ENCODE data around the gene CRLF3.
A peak's percentile ranks its signal among the peaks of the same experiment; 100 is the strongest.
"Not testable (repeated sequence)": the region's sequence is repeated elsewhere in the genome, so short reads cannot be mapped to it uniquely, and the experiment has no call there.

CRLF3 gene

GRCh38 chr17:30814860-30815259 is 9.6 kb downstream of the CRLF3 start:
- 99% methylated on average over 9 of the region's 9 CpGs for WGBS
- not testable (repeated sequence) for H2BK120ac ChIP-seq (ENCODE audit: low read depth, low read length); H2BK12ac ChIP-seq (ENCODE audit: low read length in 2 of 2); H3K14ac ChIP-seq (ENCODE audit: low read length in 2 of 2); H3K36me3 ChIP-seq (ENCODE audit: control insufficient read depth in 1 of 2, insufficient read depth in 2 of 2, low read depth in 1 of 2, low read length in 2 of 2); H3K9ac ChIP-seq (ENCODE audit: low read length); H3K4me2 ChIP-seq (ENCODE audit: low read length, poor library complexity, severe bottlenecking); H4K8ac ChIP-seq (ENCODE audit: low read length); H4K91ac ChIP-seq (ENCODE audit: low read length); H2BK5ac ChIP-seq (ENCODE audit: low read depth, low read length, poor library complexity, severe bottlenecking); H2AFZ ChIP-seq (ENCODE audit: low read depth, low read length); H3K27me3 ChIP-seq (ENCODE audit: control insufficient read depth in 1 of 2, insufficient read depth in 1 of 2, low read length in 2 of 2); H3K4ac ChIP-seq (ENCODE audit: low read depth in 1 of 2, low read length in 2 of 2); H3K23ac ChIP-seq (ENCODE audit: low read length in 2 of 2); H3K27ac ChIP-seq (ENCODE audit: low read length, poor library complexity, severe bottlenecking); H3K4me1 ChIP-seq (ENCODE audit: control insufficient read depth, insufficient read depth, low read depth, low read length); H3K9me3 ChIP-seq (ENCODE audit: control insufficient read depth, low read length); H3K4me3 ChIP-seq (ENCODE audit: insufficient read depth in 1 of 2, low read depth in 1 of 2, low read length in 2 of 2); H3K18ac ChIP-seq (ENCODE audit: low read depth in 1 of 2, low read length in 2 of 2); H2BK15ac ChIP-seq (ENCODE audit: low read depth, poor library complexity, severe bottlenecking); H2AK5ac ChIP-seq (ENCODE audit: low read length, severe bottlenecking)
- peaks cover 12% of the 10 kb centered on the region for H3K79me1 ChIP-seq (replicated peaks; ENCODE audit: low read length, poor library complexity, severe bottlenecking)
- DNase-seq: peak; percentile 12

GRCh38 chr17:30814236-30814635 is 10.3 kb downstream of the CRLF3 start:
- H3K27me3 ChIP-seq (ENCODE audit: control insufficient read depth in 1 of 2, insufficient read depth in 1 of 2, low read length in 2 of 2); H2AFZ ChIP-seq (ENCODE audit: low read depth, low read length); H3K9me3 ChIP-seq (ENCODE audit: control insufficient read depth, low read length); H3K4ac ChIP-seq (ENCODE audit: low read depth in 1 of 2, low read length in 2 of 2); H3K18ac ChIP-seq (ENCODE audit: low read depth in 1 of 2, low read length in 2 of 2); DNase-seq; H3K4me2 ChIP-seq (ENCODE audit: low read length, poor library complexity, severe bottlenecking); H4K91ac ChIP-seq (ENCODE audit: low read length); H3K27ac ChIP-seq (ENCODE audit: low read length, poor library complexity, severe bottlenecking); H3K23ac ChIP-seq (ENCODE audit: low read length in 2 of 2); H2BK120ac ChIP-seq (ENCODE audit: low read depth, low read length); H3K4me3 ChIP-seq (ENCODE audit: insufficient read depth in 1 of 2, low read depth in 1 of 2, low read length in 2 of 2); H2AK5ac ChIP-seq (ENCODE audit: low read length, severe bottlenecking); H4K8ac ChIP-seq (ENCODE audit: low read length); H3K4me1 ChIP-seq (ENCODE audit: control insufficient read depth, insufficient read depth, low read depth, low read length); H3K36me3 ChIP-seq (ENCODE audit: control insufficient read depth in 1 of 2, insufficient read depth in 2 of 2, low read depth in 1 of 2, low read length in 2 of 2); H2BK12ac ChIP-seq (ENCODE audit: low read length in 2 of 2); H2BK15ac ChIP-seq (ENCODE audit: low read depth, poor library complexity, severe bottlenecking); H2BK5ac ChIP-seq (ENCODE audit: low read depth, low read length, poor library complexity, severe bottlenecking); H3K14ac ChIP-seq (ENCODE audit: low read length in 2 of 2); H3K9ac ChIP-seq (ENCODE audit: low read length): not testable (repeated sequence)
- 98% methylated on average over 9 of the region's 12 CpGs for WGBS
- H3K79me1 ChIP-seq (replicated peaks; ENCODE audit: low read length, poor library complexity, severe bottlenecking): peaks cover 15% of the 10 kb centered on the region

- no peak overlapping the region for H2BK120ac ChIP-seq (ENCODE audit: low read depth, low read length)
- 98% methylated on average over 4 of the region's 5 CpGs for WGBS
- no peak overlapping the region for H2BK5ac ChIP-seq (ENCODE audit: low read depth, low read length, poor library complexity, severe bottlenecking)
- DNase-seq: no peak
- no peak overlapping the region for H3K18ac ChIP-seq (ENCODE audit: low read depth in 1 of 2, low read length in 2 of 2)
- H2BK12ac ChIP-seq (ENCODE audit: low read length in 2 of 2): no peak overlapping the region
- no peak overlapping the region for H3K4ac ChIP-seq (ENCODE audit: low read depth in 1 of 2, low read length in 2 of 2)
- no peak overlapping the region for H4K8ac ChIP-seq (ENCODE audit: low read length)
- H3K36me3 ChIP-seq (ENCODE audit: control insufficient read depth in 1 of 2, insufficient read depth in 2 of 2, low read depth in 1 of 2, low read length in 2 of 2): peaks cover 2 to 9% of the 10 kb centered on the region in 2 experiments
- H2BK15ac ChIP-seq (ENCODE audit: low read depth, poor library complexity, severe bottlenecking): no peak overlapping the region
- H3K4me2 ChIP-seq (ENCODE audit: low read length, poor library complexity, severe bottlenecking): no peak overlapping the region
- H3K4me3 ChIP-seq (ENCODE audit: insufficient read depth in 1 of 2, low read depth in 1 of 2, low read length in 2 of 2): no peak overlapping the region
- peaks cover 14% of the 10 kb centered on the region for H3K79me1 ChIP-seq (replicated peaks; ENCODE audit: low read length, poor library complexity, severe bottlenecking)
- no peaks in the 10 kb centered on the region for H3K27me3 ChIP-seq (ENCODE audit: control insufficient read depth in 1 of 2, insufficient read depth in 1 of 2, low read length in 2 of 2)
- H3K27ac ChIP-seq (ENCODE audit: low read length, poor library complexity, severe bottlenecking): peak overlapping the region; percentile 33
- no peak overlapping the region for H2AK5ac ChIP-seq (ENCODE audit: low read length, severe bottlenecking)
- H3K23ac ChIP-seq (ENCODE audit: low read length in 2 of 2): no peak overlapping the region
- no peak overlapping the region for H2AFZ ChIP-seq (ENCODE audit: low read depth, low read length)
- H3K9ac ChIP-seq (ENCODE audit: low read length): peak overlapping the region; percentile 26
- no peaks in the 10 kb centered on the region for H3K9me3 ChIP-seq (ENCODE audit: control insufficient read depth, low read length)
- H3K14ac ChIP-seq (ENCODE audit: low read length in 2 of 2): no peak overlapping the region
- H4K91ac ChIP-seq (ENCODE audit: low read length): no peak overlapping the region
- peaks cover 2% of the 10 kb centered on the region for H3K4me1 ChIP-seq (ENCODE audit: control insufficient read depth, insufficient read depth, low read depth, low read length)
Observed at GRCh38 chr17:30812218-30813177, 12.0 kb downstream of the CRLF3 start.

- Histone ChIP-seq H2BK12ac (ENCODE audit: low read length in 2 of 2) (no peak overlapping the region), H2AK5ac (ENCODE audit: low read length, severe bottlenecking) (no peak overlapping the region), H3K36me3 (ENCODE audit: control insufficient read depth in 1 of 2, insufficient read depth in 2 of 2, low read depth in 1 of 2, low read length in 2 of 2) (peaks cover 2 to 9% of the 10 kb centered on the region in 2 experiments), H4K8ac (ENCODE audit: low read length) (no peak overlapping the region), H3K4ac (ENCODE audit: low read depth in 1 of 2, low read length in 2 of 2) (no peak overlapping the region), H3K79me1 (replicated peaks; ENCODE audit: low read length, poor library complexity, severe bottlenecking) (peaks cover 18% of the 10 kb centered on the region), H2AFZ (ENCODE audit: low read depth, low read length) (no peak overlapping the region), H3K18ac (ENCODE audit: low read depth in 1 of 2, low read length in 2 of 2) (no peak overlapping the region), H3K27ac (ENCODE audit: low read length, poor library complexity, severe bottlenecking) (no peak overlapping the region), H3K4me1 (ENCODE audit: control insufficient read depth, insufficient read depth, low read depth, low read length) (peaks cover 2% of the 10 kb centered on the region), H3K9ac (ENCODE audit: low read length) (no peak overlapping the region), H3K4me3 (ENCODE audit: insufficient read depth in 1 of 2, low read depth in 1 of 2, low read length in 2 of 2) (no peak overlapping the region), H3K14ac (ENCODE audit: low read length in 2 of 2) (no peak overlapping the region), H2BK15ac (ENCODE audit: low read depth, poor library complexity, severe bottlenecking) (no peak overlapping the region), H3K23ac (ENCODE audit: low read length in 2 of 2) (no peak overlapping the region), H2BK120ac (ENCODE audit: low read depth, low read length) (no peak overlapping the region), H3K27me3 (ENCODE audit: control insufficient read depth in 1 of 2, insufficient read depth in 1 of 2, low read length in 2 of 2) (no peaks in the 10 kb centered on the region), H3K4me2 (ENCODE audit: low read length, poor library complexity, severe bottlenecking) (no peak overlapping the region), H4K91ac (ENCODE audit: low read length) (no peak overlapping the region), H3K9me3 (ENCODE audit: control insufficient read depth, low read length) (no peaks in the 10 kb centered on the region), H2BK5ac (ENCODE audit: low read depth, low read length, poor library complexity, severe bottlenecking) (no peak overlapping the region)
- DNase-seq: no peak
- 96% methylated on average over 2 of the region's 6 CpGs for WGBS
Observed at GRCh38 chr17:30809867-30810266, 14.6 kb downstream of the CRLF3 start.

Data from mesenchymal stem cell (in vitro differentiated cells and primary cell).